ENCODE results near the gene GGPS1. TPM values are rescaled to one million over a fixed set of nuclear protein-coding genes. Genes with fewer than 3 reads are reported as not detected.

The GGPS1 gene
- total RNA-seq, 2 experiments from 2014 or later: 21.9 to 30.8 TPM

GRCh38 chr1:235287208-235287882, 41.0 kb upstream of the GGPS1 start:
- CTCF ChIA-PET (ENCODE audit: unreplicated experiment): no interaction called here
- no peaks in the 10 kb centered on the region for H3K36me3 ChIP-seq (ENCODE audit: insufficient read depth, low read length)
- no TSS peak for BruUV-seq (replicated peaks)
- no peak overlapping the region for H3K27ac ChIP-seq (ENCODE audit: low read depth, low read length, poor library complexity, severe bottlenecking)
- H3K4me1 ChIP-seq (ENCODE audit: insufficient read depth, low read length, poor library complexity, severe bottlenecking): peaks cover 6% of the 10 kb centered on the region
- POLR2A ChIA-PET: interaction anchor here (0.5 to 0.6 kb wide), 2 partner anchors 48 to 134 kb away, joined by 3 read pairs; no protein-coding TSS in a partner anchor
- H4K20me1 ChIP-seq (ENCODE audit: insufficient read depth, low read length): peaks cover 24% of the 10 kb centered on the region
- no peak for DNase-seq (ENCODE audit: low spot score)
- no peaks in the 10 kb centered on the region for H3K9me3 ChIP-seq (ENCODE audit: low read length)
- H3K79me2 ChIP-seq (ENCODE audit: insufficient read depth, low read depth, low read length): peaks cover 99% of the 10 kb centered on the region
- TF ChIP-seq EZH2phosphoT487 (IDR thresholded peaks at IDR 0.05; ENCODE audit: borderline replicate concordance, low read depth, low read length) (no peak), CTCF (conservative IDR thresholded peaks at IDR 0.05; ENCODE audit: low read length) (no peak)
- no peak overlapping the region for H3K4me3 ChIP-seq (ENCODE audit: low read depth, low read length, poor library complexity, severe bottlenecking)
- H3K4me2 ChIP-seq (ENCODE audit: low read length): no peak overlapping the region
- no peaks in the 10 kb centered on the region for H3K9me2 ChIP-seq (ENCODE audit: insufficient read depth, low read length)
- H2AFZ ChIP-seq (ENCODE audit: low read length): no peak overlapping the region
- intact Hi-C loops (cut with micrococcal nuclease; ENCODE audit: unreplicated experiment): no loop called here

GRCh38 chr1:235289859-235290739, 38.3 kb upstream of the GGPS1 start:
- peak overlapping the region; percentile 35; the same call in 1 of the 2 replicates for H3K4me2 ChIP-seq (ENCODE audit: low read length)
- TF ChIP-seq CTCF (conservative IDR thresholded peaks at IDR 0.05; ENCODE audit: low read length) (no peak), EZH2phosphoT487 (IDR thresholded peaks at IDR 0.05; ENCODE audit: borderline replicate concordance, low read depth, low read length) (no peak)
- H3K4me3 ChIP-seq (ENCODE audit: low read depth, low read length, poor library complexity, severe bottlenecking): no peak overlapping the region
- ChIA-PET POLR2A (no interaction called here), CTCF (ENCODE audit: unreplicated experiment) (no interaction called here)
- intact Hi-C loops (cut with micrococcal nuclease; ENCODE audit: unreplicated experiment): no loop called here
- H3K4me1 ChIP-seq (ENCODE audit: insufficient read depth, low read length, poor library complexity, severe bottlenecking): peaks cover 6% of the 10 kb centered on the region
- no peaks in the 10 kb centered on the region for H3K36me3 ChIP-seq (ENCODE audit: insufficient read depth, low read length)
- no TSS peak for BruUV-seq (replicated peaks)
- peaks cover 24% of the 10 kb centered on the region for H4K20me1 ChIP-seq (ENCODE audit: insufficient read depth, low read length)
- H2AFZ ChIP-seq (ENCODE audit: low read length): no peak overlapping the region
- H3K9me3 ChIP-seq (ENCODE audit: low read length): no peaks in the 10 kb centered on the region
- DNase-seq (ENCODE audit: low spot score): no peak
- H3K79me2 ChIP-seq (ENCODE audit: insufficient read depth, low read depth, low read length): peaks cover 98% of the 10 kb centered on the region
- H3K9me2 ChIP-seq (ENCODE audit: insufficient read depth, low read length): no peaks in the 10 kb centered on the region
- no peak overlapping the region for H3K27ac ChIP-seq (ENCODE audit: low read depth, low read length, poor library complexity, severe bottlenecking)
